ENCODE results near the gene ASRGL1.
A peak's percentile ranks its signal among the peaks of the same experiment; 100 is the strongest.

ASRGL1 gene

GRCh38 chr11:62430425-62430824, 93.2 kb downstream of the ASRGL1 start:
- TF ChIP-seq CTCF (IDR thresholded peaks at IDR 0.05; ENCODE audit: poor library complexity, severe bottlenecking) = no peak
- Histone ChIP-seq H3K4me1 (ENCODE audit: insufficient read depth, poor library complexity, severe bottlenecking) (peaks cover 19% of the 10 kb centered on the region), H3K4me3 (ENCODE audit: severe bottlenecking) (no peak overlapping the region), H3K36me3 (ENCODE audit: low read depth) (no peaks in the 10 kb centered on the region), H3K9me3 (ENCODE audit: severe bottlenecking) (no peaks in the 10 kb centered on the region), H3K27me3 (ENCODE audit: insufficient read depth, poor library complexity, severe bottlenecking) (no peaks in the 10 kb centered on the region), H3K27ac (ENCODE audit: poor library complexity, severe bottlenecking) (no peak overlapping the region)
- no peak for DNase-seq (ENCODE audit: low spot score)
- ATAC-seq (ENCODE audit: low read depth) = no peak

- Histone ChIP-seq H3K4me3 (ENCODE audit: severe bottlenecking) (no peak overlapping the region), H3K27ac (ENCODE audit: poor library complexity, severe bottlenecking) (peak overlapping the region; percentile 0), H3K9me3 (ENCODE audit: severe bottlenecking) (no peaks in the 10 kb centered on the region), H3K36me3 (ENCODE audit: low read depth) (no peaks in the 10 kb centered on the region), H3K27me3 (ENCODE audit: insufficient read depth, poor library complexity, severe bottlenecking) (no peaks in the 10 kb centered on the region), H3K4me1 (ENCODE audit: insufficient read depth, poor library complexity, severe bottlenecking) (peaks cover 19% of the 10 kb centered on the region)
- no peak for TF ChIP-seq CTCF (IDR thresholded peaks at IDR 0.05; ENCODE audit: poor library complexity, severe bottlenecking)
- no peak for DNase-seq (ENCODE audit: low spot score)
- ATAC-seq (ENCODE audit: low read depth) = peak; percentile 15; the same call in 1 of the 3 replicates
These were observed 94.1 kb downstream of the ASRGL1 start for GRCh38 chr11:62431171-62431901.

- H3K9me3 ChIP-seq (ENCODE audit: severe bottlenecking) = no peaks in the 10 kb centered on the region
- H3K27me3 ChIP-seq (ENCODE audit: insufficient read depth, poor library complexity, severe bottlenecking) = no peaks in the 10 kb centered on the region
- H3K36me3 ChIP-seq (ENCODE audit: low read depth) = no peaks in the 10 kb centered on the region
- H3K4me3 ChIP-seq (ENCODE audit: severe bottlenecking) = no peak overlapping the region
- TF ChIP-seq CTCF (IDR thresholded peaks at IDR 0.05; ENCODE audit: poor library complexity, severe bottlenecking) = no peak
- no peak overlapping the region for H3K27ac ChIP-seq (ENCODE audit: poor library complexity, severe bottlenecking)
- ATAC-seq (ENCODE audit: low read depth) (no peak), DNase-seq (ENCODE audit: low spot score) (no peak)
- H3K4me1 ChIP-seq (ENCODE audit: insufficient read depth, poor library complexity, severe bottlenecking) = peaks cover 6% of the 10 kb centered on the region
These were observed 95.4 kb downstream of the ASRGL1 start for GRCh38 chr11:62432695-62433094.

- no peaks in the 10 kb centered on the region for H3K27me3 ChIP-seq (ENCODE audit: insufficient read depth, poor library complexity, severe bottlenecking)
- no peak for DNase-seq (ENCODE audit: low spot score)
- no peak for ATAC-seq (ENCODE audit: low read depth)
- H3K4me1 ChIP-seq (ENCODE audit: insufficient read depth, poor library complexity, severe bottlenecking) = no peaks in the 10 kb centered on the region
- TF ChIP-seq CTCF (IDR thresholded peaks at IDR 0.05; ENCODE audit: poor library complexity, severe bottlenecking) = no peak
- H3K9me3 ChIP-seq (ENCODE audit: severe bottlenecking) = no peaks in the 10 kb centered on the region
- no peaks in the 10 kb centered on the region for H3K36me3 ChIP-seq (ENCODE audit: low read depth)
- H3K27ac ChIP-seq (ENCODE audit: poor library complexity, severe bottlenecking) = no peak overlapping the region
- H3K4me3 ChIP-seq (ENCODE audit: severe bottlenecking) = no peak overlapping the region
These were observed 96.1 kb downstream of the ASRGL1 start for GRCh38 chr11:62433141-62433903.

GRCh38 chr11:62433904-62434276, 96.6 kb downstream of the ASRGL1 start:
- Histone ChIP-seq H3K27me3 (ENCODE audit: insufficient read depth, poor library complexity, severe bottlenecking) (no peaks in the 10 kb centered on the region), H3K27ac (ENCODE audit: poor library complexity, severe bottlenecking) (no peak overlapping the region), H3K36me3 (ENCODE audit: low read depth) (no peaks in the 10 kb centered on the region), H3K4me1 (ENCODE audit: insufficient read depth, poor library complexity, severe bottlenecking) (no peaks in the 10 kb centered on the region), H3K9me3 (ENCODE audit: severe bottlenecking) (no peaks in the 10 kb centered on the region), H3K4me3 (ENCODE audit: severe bottlenecking) (no peak overlapping the region)
- DNase-seq (ENCODE audit: low spot score) (no peak), ATAC-seq (ENCODE audit: low read depth) (no peak)
- TF ChIP-seq CTCF (IDR thresholded peaks at IDR 0.05; ENCODE audit: poor library complexity, severe bottlenecking) = no peak
